Measurements from ENCODE around the gene VAMP8.
"Not testable (repeated sequence)": the region's sequence is repeated elsewhere in the genome, so short reads cannot be mapped to it uniquely, and the experiment has no call there.

VAMP8 gene

DNA sequence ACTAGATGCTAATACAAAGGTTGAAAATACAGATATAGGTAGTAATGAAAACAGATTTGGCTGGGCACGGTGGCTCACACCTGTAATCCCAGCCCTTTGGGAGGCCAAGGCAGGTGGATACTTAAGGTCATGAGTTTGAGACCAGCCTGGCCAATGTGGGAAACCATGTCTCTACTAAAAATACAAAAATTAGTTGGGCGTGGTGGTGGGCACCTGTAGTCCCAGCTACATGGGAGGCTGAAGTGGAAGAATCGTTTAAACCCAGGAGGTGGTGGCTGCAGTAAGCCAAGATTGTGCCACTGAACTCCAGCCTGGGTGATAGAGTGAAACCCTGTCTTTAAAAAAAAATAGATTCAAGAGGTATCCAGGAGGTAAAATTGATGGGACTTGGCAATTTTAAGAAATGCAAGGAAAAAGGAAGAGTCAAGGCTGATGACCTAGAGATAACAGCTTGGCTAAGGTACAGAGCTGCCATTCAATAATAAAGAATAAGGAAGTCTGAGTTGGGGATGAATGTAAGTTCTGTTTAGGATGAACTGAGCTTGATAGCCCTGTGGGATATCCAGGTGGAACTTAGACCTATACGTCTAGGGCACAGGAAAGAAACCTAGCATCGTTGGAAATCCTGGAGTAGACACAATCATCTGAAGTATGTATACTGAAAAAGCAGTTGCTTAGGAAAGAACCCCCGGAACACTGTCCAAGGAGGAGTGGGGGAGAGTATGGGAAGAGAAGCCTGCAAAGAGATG lies 29.4 kb upstream of the VAMP8 start:
- peak; percentile 26 for DNase-seq

DNA sequence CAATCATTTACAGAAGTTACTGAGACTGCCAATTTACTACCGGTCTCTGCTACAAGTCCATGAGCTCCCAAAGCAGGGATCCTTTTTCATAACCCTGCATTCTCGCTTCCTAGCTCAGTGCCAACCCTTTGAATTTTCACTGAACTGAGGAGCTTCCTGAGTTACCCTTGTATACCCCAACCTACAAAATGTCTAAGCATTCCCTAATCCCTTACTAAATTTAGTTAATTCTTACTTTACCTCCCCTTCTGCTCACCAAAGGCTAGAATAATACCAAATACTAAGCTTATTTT lies 28.8 kb upstream of the VAMP8 start:
- DNase-seq = no peak

DNA sequence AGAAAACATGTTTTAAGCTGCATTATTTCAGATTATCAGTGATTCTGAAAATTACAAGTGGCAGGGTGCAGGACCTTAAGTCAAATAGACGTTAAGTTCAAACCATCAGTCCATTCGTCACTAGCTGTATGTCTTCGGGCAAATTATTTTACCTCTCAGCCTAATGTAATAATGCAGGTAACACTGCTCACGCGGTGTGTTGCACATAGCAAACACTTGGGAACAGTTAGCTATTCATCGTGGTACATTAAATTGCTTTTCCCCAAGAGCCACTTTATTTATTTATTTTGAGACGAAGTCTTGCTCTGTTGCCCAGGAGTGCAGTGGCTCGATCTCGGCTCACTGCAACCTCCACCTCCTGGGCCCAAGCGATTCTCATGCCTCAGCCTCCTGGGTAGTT lies 28.3 kb upstream of the VAMP8 start:
- DNase-seq = no peak

DNA sequence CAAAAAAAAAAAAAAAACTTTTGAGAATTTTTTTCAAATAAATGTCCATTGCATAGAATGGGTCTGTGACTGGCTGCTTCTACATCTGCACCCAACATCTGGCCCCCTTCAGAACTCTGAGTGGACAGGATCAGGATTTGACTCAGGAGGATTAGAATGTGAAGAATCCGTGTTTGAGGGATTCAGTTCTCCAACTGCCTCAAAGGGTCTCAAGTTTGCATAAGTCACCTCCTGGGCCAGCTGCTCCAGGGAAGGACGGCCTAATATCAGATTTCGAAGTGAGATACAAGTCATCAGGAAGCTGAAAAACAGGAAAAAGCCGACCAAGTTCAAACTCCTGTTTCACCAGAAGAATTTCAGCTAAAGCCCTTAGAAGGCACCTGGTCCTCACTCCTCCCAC lies 27.6 kb upstream of the VAMP8 start:
- DNase-seq = peak in 1 of 2 experiments; percentile 17

DNA sequence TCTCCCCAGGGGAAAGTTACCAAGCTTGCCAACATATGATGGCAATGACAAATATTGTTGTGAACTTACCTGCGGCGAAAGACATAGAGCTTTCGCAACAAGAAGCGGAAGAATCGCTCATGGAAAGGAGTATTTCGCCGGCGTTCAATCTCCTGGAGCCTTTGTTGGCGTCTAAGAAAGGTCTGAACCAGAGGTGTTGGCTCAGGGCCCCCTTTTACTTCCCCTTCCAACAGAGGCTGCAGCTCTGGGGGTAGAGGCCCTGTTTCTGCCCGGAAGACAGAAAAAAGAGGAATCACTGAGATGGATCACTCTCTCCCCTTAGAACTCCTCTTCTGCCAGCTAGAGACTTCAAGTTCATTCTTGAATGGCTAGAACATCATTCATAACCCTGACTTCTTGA lies 26.9 kb upstream of the VAMP8 start:
- peak; percentile 73 to 82 for DNase-seq

DNA sequence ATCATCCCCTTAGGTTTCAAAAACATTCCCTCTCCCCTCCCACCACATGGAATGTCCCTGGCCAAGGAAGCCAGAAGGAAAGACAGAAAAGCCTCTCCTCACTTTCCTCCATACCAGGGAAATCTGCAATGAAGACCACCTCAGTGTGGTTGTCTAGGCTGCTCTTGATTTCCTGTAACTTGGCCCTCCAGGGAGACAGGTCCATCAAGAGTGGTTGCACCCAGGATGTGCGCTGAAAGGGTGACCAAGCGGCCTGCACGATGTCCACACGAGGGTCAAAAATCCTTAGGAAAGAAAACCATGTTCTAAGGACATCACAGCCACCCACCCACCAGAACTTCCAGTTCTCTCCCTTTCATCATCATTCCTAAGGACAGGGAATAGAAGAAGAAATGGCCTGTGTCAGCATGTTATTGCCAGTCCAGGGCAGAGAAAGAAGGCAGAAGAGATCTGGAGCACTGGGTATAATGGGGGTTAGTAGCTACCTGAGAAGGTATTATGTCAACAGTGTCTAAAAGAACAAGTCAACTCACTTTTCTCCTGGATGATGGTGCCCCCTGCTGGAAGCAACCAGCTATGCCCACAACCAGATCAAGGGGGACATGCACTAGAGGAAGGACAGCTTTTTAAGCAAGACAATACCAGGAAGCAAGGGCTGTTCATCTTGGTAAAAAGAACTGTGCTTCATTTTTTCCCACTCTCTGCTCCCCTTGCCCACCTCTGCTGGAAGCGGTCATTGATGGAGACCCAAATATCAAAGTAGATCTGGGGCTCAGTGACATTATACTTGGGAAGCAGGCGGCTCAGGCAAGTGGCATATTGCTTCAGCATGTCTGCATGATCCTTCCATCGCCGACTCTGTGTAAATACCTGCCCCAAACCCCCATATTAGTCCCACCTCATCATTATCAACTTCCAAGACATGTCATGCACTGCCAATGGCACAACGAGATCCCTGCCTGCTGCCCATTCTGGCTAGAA lies 25.4 kb upstream of the VAMP8 start:
- DNase-seq = peak; percentile 81 to 85

DNA sequence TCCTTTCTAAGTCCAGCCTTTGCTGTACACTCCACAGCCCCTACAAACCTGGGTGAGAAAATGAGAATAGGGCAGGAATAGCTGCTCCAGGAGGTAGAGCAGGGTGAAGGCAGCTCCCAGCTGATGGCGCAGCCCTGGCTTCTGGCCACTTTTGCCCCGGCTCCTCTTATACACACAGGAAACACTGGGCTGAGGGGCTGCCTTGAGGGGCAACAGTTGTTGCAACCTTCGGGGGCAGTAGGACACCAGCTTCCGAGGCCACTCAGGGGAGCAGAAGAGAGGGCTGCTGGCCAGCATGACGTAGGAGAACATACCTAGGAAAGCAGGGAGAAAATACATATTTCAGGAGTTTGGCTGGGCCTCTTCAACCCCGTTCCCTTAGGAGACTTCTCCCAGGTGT lies 24.2 kb upstream of the VAMP8 start:
- no peak for DNase-seq

DNA sequence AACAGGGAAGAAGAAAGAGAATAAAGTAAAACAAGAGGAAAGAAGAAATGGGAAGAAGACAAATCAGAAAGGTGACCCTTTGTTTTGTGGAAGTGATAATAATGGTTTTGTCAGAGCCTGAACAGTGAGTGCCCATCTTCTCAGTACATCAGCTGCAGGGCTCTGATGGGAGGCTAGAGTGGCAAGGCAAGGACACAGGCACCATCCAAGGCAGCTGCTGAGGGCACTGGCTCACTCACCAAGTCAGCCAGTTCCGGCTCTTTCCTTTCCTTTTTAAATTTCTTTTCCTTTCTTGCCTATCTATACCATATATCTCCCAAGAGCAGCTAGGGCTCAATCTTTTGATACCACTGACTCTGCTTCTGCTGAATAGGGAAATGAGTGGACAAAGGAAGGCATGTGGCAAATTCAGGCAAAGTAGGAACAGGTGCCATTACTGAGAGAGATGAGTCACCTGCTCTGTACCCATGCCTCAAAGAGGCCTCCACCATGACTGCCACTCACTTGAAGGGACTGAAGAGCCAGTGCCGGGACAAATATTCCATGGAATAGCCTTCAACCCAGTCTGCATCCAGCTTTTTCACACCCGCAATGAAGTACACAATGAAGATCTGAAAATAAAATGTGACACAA lies 22.3 kb upstream of the VAMP8 start:
- DNase-seq = no peak

DNA sequence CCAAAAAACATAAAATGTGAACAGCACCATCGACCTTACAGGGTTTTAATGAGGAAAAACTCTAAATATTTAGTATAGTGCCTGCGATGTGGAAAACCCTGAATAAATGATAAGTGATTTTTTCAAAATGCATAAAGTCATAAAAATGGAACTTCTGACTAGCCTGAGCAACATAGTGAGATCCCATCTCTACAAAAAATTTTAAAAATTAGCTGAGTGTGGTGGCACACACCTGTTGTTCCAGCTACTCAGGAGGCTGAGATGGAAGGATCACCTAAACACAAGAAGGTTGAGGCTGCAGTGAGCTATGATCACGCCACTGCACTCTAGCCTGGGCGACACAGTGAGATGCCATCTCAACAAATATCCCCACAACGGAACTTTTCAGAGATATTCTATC lies 20.3 kb upstream of the VAMP8 start:
- no peak for DNase-seq

DNA sequence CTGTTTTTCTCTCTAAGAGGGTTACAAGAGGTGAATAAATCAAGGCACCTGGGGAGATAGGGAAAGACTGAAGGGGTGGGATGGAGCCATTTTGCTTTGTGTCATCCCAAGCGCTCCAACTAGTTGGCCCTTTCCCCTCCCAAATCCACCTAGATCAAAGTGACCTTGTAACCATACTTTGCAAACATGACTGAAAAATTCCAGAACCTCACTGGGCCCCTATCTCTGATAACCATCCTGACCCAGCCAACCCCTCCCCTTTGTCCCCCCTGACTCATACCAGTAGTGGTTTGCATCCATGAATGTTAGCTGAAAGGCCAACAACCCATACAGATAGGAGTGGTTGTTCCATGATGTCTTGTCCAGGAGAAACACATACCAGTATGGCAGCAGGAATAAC lies 19.2 kb upstream of the VAMP8 start:
- DNase-seq = no peak

DNA sequence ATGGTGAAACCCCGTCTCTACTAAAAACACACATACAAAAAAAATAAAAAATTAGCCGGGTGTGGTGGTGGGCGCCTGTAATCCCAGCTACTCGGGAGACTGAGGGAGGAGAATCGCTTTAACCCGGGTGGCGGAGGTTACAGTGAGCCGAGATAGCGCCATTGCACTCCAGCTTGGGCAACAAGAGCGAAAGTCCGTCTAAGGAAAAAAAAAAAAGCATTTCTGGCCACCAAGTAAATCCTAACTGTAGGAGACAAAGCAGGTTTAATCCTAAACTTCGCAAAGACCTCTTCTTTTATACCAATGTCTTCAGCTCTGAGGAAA lies 17.0 kb upstream of the VAMP8 start:
- DNase-seq = not testable (repeated sequence)

DNA sequence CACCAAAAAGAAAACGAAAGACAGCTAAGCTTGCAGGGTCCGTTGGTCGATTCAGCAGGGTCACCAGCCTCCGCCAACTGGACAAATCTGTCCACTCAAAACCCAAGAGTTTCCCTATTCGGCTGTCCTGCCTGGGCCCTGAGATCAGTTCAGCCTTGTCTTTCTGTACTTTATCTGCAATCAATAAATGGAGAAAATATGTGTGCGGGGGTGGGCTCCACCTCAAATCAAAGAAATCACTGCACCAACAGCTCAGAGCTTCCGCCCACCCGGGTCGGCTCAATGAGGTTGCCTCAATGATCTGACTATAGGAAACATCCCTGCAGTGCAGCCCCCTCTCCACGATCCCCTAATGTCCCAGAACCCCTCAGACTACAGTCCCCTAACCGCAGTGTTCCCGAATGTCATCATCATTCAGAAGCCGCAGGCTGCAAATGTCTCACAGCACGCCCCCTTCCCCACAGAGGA lies 16.5 kb upstream of the VAMP8 start:
- no peak for DNase-seq

DNA sequence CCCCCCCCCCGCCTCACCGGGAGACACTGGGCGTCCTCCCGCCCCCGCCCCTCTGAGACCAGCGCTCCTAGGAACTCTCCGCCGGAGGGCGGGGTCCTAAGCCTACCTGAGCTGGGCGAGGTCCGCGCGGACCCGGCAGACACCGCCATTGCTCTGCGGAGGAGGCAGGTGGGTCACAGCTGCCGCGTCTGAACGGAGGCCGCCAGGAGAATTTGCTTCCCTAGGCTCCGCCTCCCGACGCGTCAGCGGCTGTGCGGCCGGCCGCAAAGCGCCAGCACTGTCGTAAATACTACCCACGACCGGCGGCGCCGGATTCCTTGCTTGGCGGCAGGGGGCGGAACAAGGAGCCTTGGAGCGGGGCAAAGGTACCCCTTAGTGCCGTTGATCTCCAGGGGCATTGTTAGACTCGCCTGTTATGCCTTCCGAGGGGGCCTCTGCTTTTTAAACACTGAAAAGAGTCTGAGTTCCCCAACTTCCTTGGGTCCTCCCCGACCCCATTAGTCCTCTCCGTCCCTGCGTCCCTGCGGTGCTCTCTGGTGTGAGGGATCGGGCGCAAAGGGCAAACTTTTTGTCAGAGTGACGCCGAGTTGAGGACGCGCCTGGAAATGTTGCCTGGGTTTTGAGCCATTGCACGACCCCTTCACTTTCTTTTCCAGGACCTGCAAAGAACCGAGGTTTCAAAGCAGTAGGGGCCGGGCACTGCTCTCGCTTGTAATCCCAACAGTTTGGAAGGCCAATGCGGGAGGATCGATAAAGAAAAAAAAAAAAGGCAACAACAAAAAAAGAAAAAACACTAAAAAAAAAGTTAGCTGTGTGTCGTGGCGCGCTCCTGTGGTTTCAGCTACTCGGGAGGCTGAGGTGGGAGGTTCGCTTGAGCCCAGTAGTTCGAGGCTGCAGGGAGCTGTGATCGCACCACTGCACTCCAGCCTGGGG lies 15.8 kb upstream of the VAMP8 start, which contains the start of gene GGCX:
TSS of gene GGCX (minus strand) at position 214 of the 933 bp plus-strand sequence. CDS start at position 149, 65 bp downstream.
- DNase-seq = peak; percentile 92 to 93

DNA sequence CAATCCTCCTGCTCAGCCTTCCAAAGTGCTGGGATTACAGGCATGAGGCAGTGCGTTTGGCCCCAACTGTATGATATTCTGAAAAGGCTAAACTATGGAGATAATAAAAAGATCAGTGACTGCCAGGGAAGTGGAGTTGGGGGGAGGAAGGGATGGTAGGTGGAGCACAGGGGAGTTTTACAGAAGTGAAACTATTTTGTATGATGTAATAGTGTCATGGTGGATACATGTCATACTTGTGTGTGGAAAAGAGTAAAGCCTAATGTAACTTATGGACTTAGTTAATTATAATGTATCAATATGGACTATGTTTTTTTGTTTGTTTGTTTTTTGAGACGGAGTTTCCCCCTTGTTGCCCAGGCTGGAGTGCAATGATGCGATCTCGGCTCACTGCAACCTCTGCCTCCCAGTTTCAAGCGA lies 13.2 kb upstream of the VAMP8 start:
- peak in 1 of 2 experiments; percentile 15 for DNase-seq

DNA sequence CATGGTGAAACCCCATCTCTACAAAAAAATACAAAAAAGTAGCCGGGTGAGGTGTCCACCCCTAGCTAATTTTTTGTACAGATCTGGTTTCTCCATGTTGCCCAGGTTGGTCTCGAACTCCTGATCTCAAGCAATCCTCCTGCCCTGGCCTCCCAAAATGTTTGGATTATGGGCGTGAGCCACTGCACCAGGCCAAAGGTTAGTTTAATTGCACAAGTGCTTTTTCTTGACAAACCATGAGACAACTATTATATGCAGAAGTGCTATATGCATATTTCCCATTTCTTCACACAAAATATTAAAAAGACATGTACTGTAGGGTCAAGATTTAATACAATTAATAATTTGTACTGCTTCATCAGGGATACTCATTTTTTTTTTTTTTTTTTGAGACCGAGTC lies 11.1 kb upstream of the VAMP8 start:
- DNase-seq = no peak

DNA sequence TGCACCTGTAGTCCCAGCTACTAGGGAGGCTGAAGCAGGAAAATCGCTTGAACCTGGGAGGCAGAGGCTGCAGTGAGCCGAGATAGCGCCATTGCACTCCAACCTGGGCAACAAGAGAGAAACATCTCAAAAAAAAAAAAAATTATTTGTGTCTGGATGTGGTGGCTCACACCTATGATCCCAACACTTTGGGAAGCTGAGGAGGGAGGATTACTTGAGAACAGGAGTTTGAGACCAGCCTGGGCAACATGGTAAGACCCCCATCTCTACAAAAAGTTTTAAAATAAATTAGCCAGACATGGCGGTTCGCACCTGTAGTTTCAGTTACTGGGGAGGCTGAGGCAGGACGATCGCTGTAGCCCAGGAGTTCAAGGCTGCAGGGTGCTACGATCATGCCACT lies 1.6 kb upstream of the VAMP8 start:
- no peak for DNase-seq

DNA sequence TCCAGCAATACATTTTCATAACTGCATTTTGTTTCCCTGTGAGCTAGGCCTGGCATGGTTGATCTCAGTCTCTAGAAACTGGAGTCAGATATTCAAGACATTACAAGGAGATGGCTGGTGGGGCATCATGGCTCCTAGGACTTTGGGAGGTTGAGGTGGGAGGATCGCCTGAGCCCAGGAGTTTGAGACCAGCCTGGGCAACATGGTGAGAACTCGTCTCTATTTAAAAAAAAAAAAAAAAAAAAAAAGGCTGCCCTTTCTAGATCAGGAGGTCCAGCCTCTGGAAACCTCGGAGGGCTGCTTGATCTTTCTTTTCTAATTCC lies 362 bp upstream of the VAMP8 start:
- DNase-seq = no peak

DNA sequence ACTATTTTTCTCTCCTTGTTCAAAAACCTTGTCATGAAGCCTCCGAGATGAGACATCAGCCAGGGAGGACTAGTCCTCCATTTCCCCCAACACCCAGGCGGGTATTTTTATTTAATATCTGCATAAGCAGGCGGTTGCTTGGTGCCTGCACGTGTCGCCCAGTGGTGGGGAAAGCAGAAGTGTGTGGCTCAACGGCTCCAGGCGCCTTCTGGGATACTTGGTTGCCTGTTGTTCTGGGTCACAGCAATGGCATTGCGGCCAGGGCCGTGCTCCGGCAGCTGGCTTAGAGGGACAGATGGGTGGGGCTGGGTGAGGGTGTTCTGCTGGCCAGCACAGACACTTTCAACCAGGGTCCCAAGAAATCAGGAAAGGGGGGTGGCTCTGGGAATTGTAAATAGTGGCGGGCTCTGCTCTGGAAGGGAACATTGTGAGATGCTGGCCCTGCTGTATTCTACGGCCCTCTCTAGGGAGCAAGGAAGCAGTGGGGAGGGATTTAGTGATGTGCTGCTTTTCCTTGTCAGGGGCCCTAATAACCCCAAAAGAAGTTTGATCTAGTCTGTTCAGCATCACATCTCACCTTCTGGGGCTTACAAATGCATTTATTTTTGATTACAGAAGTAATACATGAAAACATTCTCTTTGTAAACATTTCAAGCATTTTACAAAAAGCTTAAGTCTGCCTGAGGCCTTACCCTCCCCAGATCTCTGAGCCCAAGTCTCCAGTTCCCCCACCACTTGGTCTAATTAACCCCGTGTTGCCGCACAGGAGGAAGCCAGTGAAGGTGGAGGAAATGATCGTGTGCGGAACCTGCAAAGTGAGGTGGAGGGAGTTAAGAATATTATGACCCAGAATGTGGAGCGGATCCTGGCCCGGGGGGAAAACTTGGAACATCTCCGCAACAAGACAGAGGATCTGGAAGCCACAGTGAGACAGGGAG lies 1.1 kb downstream of the VAMP8 start:
- DNase-seq = peak; percentile 82 to 87

DNA sequence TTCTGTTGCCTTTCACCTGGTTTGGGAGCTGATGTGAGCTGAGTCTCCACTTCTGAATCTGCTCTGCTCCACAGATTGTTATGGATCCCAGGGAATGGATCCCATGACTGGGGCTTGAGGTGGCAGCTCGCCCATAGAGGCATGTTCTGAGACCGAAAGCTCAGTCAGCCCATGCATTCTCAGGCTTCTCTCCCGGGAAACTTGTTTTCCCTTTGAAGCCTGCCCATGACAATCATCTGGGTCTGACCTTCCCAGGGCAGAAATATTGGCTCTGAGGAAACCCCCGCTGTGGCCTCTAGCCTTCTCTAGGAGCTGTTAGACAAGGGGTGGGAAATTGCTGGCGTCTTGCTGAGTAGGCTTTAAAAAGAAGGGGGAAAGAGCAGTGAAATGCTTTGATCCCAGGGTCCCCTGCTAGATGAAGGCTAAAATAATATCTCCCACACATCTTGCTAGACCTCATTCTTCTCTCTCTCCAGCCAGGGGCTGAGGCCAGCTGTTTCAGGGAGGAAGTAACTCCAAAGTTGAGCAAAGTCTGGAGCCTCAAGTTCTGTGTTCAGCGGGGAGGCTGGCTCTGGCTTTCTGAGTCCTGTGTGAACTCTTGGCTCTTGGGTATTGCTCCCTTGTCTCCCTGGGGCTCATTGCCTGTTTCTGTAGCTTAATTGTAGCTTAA lies 2.0 kb downstream of the VAMP8 start:
- DNase-seq = peak; percentile 84 to 87

DNA sequence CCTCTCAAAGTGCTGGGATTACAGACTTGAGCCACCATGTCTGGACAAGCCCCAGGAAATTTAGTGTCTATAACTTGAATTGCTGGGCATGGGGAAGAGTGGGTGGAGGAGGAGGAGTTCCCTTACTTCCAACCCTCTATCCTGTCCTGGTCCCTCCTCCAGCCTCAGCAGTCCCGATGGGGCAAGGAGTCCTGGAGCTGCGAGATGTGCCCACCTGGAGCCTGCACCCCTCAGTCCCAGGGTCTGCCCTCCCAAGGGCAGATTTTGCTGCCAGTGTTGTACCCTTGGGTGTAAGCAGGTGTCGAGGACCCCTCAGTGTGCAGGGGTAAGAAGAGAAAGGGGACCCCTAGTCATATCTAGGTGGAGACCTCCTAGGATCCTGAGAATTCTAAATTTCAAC lies 2.8 kb downstream of the VAMP8 start:
- no peak for DNase-seq

DNA sequence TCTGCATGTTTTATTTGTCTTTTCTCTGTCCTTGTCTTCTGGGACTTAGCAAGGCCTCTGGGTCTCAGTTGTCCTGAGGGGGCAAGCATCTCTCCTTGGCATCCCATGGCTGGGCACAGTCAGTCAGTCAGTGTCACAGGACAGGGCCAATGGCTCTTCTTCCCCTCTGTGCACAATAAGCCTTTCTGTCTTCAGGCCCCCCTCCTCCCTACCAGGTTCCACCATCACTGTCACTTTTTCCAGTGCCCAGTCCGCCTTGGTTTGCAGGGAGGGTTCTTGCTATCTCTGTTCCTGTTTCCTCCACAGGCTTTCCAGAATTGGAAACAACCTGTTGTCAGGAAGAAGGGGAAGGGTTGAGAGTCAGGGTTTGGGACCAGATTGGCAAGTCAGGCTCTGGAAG lies 5.1 kb downstream of the VAMP8 start:
- no peak for DNase-seq
